Endothelial cell (in vitro differentiated cells): ENCODE data around the gene MERTK. TPM values are rescaled to one million over a fixed set of nuclear protein-coding genes. Genes with fewer than 3 reads are reported as not detected.

Experiments
- DNase-seq: peaks from one replicate; pipeline ENCODE4 v3.0.0; 2021; ENCODE audit warnings: low spot score
- H3K27ac Mint-ChIP-seq: one replicate; pipeline ENCODE4 v1.8.0; 2021; ENCODE audit warnings: mixed read lengths, inconsistent platforms; ENCODE audit not compliant: unreplicated experiment
- H3K27me3 Mint-ChIP-seq: one replicate; pipeline ENCODE4 v1.8.0; 2021; ENCODE audit warnings: mild to moderate bottlenecking, moderate library complexity, mixed read lengths, inconsistent platforms; ENCODE audit not compliant: unreplicated experiment
- H3K36me3 Mint-ChIP-seq: one replicate; pipeline ENCODE4 v1.8.0; 2021; ENCODE audit warnings: mild to moderate bottlenecking, low read depth, mixed read lengths, inconsistent platforms; ENCODE audit not compliant: unreplicated experiment
- H3K4me1 Mint-ChIP-seq: one replicate; pipeline ENCODE4 v1.8.0; 2021; ENCODE audit warnings: mild to moderate bottlenecking, mixed read lengths, inconsistent platforms; ENCODE audit not compliant: unreplicated experiment
- H3K4me3 Mint-ChIP-seq: one replicate; pipeline ENCODE4 v1.8.0; 2021; ENCODE audit warnings: mild to moderate bottlenecking, mixed read lengths, inconsistent platforms; ENCODE audit not compliant: unreplicated experiment
- H3K9me3 Mint-ChIP-seq: one replicate; pipeline ENCODE4 v1.8.0; 2021; ENCODE audit warnings: mixed read lengths, inconsistent platforms; ENCODE audit not compliant: unreplicated experiment
- CTCF ChIP-seq: fragments of 200-600 bp; sonication (generic); IDR thresholded peaks from one replicate; pipeline ENCODE4 v1.5.0; 2021; ENCODE audit warnings: antibody characterized with exemption; ENCODE audit not compliant: unreplicated experiment
- total RNA-seq: library from RNA; stranded (reverse); fragmentation: NEBNext Ultra II Directional; extraction: Animal tissue kit (Norgen Biotek cat#: 25700); gene quantifications from one replicate; pipeline ENCODE4 v1.2.1, GENCODE V29; 2021; ENCODE audit not compliant: unreplicated experiment

The MERTK gene
- total RNA-seq, 1 donor from 2014 or later, result 12.3 TPM

- no peaks in the 10 kb centered on the region for H3K9me3 Mint-ChIP-seq
- peaks cover 34% of the 10 kb centered on the region for H3K36me3 Mint-ChIP-seq
- H3K27me3 Mint-ChIP-seq, result no peaks in the 10 kb centered on the region
- TF ChIP-seq CTCF, result no peak
- no peak for DNase-seq
- H3K4me3 Mint-ChIP-seq, result no peak overlapping the region
- H3K4me1 Mint-ChIP-seq, result peaks cover 19% of the 10 kb centered on the region
- peak overlapping the region; percentile 49 for H3K27ac Mint-ChIP-seq
Observed at GRCh38 chr2:112075490-112076260, 177.3 kb downstream of the MERTK start.

GRCh38 chr2:112077814-112078213, 179.4 kb downstream of the MERTK start:
- Mint-ChIP-seq H3K36me3 (peaks cover 33% of the 10 kb centered on the region), H3K4me3 (no peak overlapping the region), H3K4me1 (peaks cover 19% of the 10 kb centered on the region), H3K27me3 (no peaks in the 10 kb centered on the region), H3K27ac (no peak overlapping the region), H3K9me3 (no peaks in the 10 kb centered on the region)
- no peak for TF ChIP-seq CTCF
- DNase-seq, result no peak

Other genes starting within 250 kb of the MERTK start
- gene ANAPC1, start 14.4 kb upstream of the MERTK start, total RNA-seq, result 44.3 TPM
- gene TMEM87B, start 156.7 kb downstream of the MERTK start, total RNA-seq, result 22.6 TPM
- gene FBLN7, start 239.8 kb downstream of the MERTK start, total RNA-seq, result 0.36 TPM